Calu3 (cell line): ENCODE results near the gene RGS1. TPM values are rescaled to one million over a fixed set of nuclear protein-coding genes. Genes with fewer than 3 reads are reported as not detected.

Experiments used
- BruUV-seq: library from RNA; stranded (reverse); fragments of 400-500 nt; replicated peaks from 2 replicates; lab custom pipeline; 2021; lab: Mats Ljungman, UMichigan
- CTCF ChIA-PET: fragments of 300-600 bp; sonication (Branson Sonifier 250); formaldehyde crosslinking; loops from one replicate; lab custom pipeline; 2022; ENCODE audit warnings: antibody characterized with exemption; lab: Charles Lee
- DNase-seq: peaks from one replicate; pipeline ENCODE4 v3.0.0; 2022
- H3K27ac Mint-ChIP-seq: one replicate; pipeline ENCODE4 v1.8.0; 2022; ENCODE audit warnings: mixed read lengths; ENCODE audit not compliant: unreplicated experiment
- H3K27me3 Mint-ChIP-seq: one replicate; pipeline ENCODE4 v1.8.0; 2022; ENCODE audit warnings: mixed read lengths; ENCODE audit not compliant: unreplicated experiment
- H3K36me3 Mint-ChIP-seq: one replicate; pipeline ENCODE4 v1.8.0; 2022; ENCODE audit warnings: mild to moderate bottlenecking, moderate library complexity, mixed read lengths; ENCODE audit not compliant: insufficient read depth, unreplicated experiment
- H3K4me1 Mint-ChIP-seq: one replicate; pipeline ENCODE4 v1.8.0; 2022; ENCODE audit warnings: mild to moderate bottlenecking, low read depth, mixed read lengths; ENCODE audit not compliant: unreplicated experiment
- H3K4me3 Mint-ChIP-seq: one replicate; pipeline ENCODE4 v1.8.0; 2022; ENCODE audit warnings: mild to moderate bottlenecking, low read depth, moderate library complexity, mixed read lengths; ENCODE audit not compliant: unreplicated experiment
- H3K9me3 Mint-ChIP-seq: one replicate; pipeline ENCODE4 v1.8.0; 2022; ENCODE audit warnings: low read depth, mixed read lengths; ENCODE audit not compliant: unreplicated experiment
- intact Hi-C: fragments of 100-400 bp; cut with micrococcal nuclease; formaldehyde crosslinking; loops from one replicate; pipeline ENCODE4 v1.10.0; 2022; ENCODE audit not compliant: unreplicated experiment
- total RNA-seq: library from RNA; stranded (reverse); gene quantifications from 2 replicates; pipeline ENCODE4 v1.2.3, GENCODE V29; 2022
- TF ChIP-seq, protein P1 (sequence below): fragments of 200-600 bp; IDR thresholded peaks from one replicate; pipeline ENCODE4 v1.8.0; 2022; ENCODE audit warnings: antibody characterized with exemption; ENCODE audit not compliant: unreplicated experiment

RGS1 gene
- total RNA-seq, 1 experiment from 2014 or later: not detected

DNA sequence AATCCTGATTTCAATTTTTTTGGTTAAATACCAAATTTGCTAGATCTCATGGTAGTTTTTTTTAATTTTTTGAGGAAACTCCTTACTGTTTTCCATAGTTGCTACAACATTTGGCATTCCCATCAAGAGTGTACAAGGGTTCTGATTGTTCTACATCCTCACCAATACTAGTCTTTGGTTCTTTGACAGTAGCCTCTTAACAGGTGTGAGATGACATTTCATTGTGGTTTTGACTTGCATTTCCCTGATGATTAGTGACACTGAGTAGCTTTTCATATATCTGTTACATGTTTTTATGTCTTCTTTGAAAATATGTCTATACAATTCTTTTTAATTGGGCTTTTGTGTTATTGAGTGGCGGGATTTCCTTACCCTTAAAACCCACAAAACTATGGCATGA lies 39.5 kb downstream of the RGS1 start:
- intact Hi-C loops: no loop called here
- no peak overlapping the region for H3K27ac Mint-ChIP-seq
- H3K9me3 Mint-ChIP-seq: no peaks in the 10 kb centered on the region
- H3K27me3 Mint-ChIP-seq: no peaks in the 10 kb centered on the region
- BruUV-seq: no TSS peak
- no peak overlapping the region for H3K4me3 Mint-ChIP-seq
- H3K36me3 Mint-ChIP-seq: no peaks in the 10 kb centered on the region
- TF ChIP-seq, protein P1, sequence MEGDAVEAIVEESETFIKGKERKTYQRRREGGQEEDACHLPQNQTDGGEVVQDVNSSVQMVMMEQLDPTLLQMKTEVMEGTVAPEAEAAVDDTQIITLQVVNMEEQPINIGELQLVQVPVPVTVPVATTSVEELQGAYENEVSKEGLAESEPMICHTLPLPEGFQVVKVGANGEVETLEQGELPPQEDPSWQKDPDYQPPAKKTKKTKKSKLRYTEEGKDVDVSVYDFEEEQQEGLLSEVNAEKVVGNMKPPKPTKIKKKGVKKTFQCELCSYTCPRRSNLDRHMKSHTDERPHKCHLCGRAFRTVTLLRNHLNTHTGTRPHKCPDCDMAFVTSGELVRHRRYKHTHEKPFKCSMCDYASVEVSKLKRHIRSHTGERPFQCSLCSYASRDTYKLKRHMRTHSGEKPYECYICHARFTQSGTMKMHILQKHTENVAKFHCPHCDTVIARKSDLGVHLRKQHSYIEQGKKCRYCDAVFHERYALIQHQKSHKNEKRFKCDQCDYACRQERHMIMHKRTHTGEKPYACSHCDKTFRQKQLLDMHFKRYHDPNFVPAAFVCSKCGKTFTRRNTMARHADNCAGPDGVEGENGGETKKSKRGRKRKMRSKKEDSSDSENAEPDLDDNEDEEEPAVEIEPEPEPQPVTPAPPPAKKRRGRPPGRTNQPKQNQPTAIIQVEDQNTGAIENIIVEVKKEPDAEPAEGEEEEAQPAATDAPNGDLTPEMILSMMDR: no peak
- peaks cover 15% of the 10 kb centered on the region for H3K4me1 Mint-ChIP-seq
- no peak for DNase-seq
- CTCF ChIA-PET: no interaction called here

DNA sequence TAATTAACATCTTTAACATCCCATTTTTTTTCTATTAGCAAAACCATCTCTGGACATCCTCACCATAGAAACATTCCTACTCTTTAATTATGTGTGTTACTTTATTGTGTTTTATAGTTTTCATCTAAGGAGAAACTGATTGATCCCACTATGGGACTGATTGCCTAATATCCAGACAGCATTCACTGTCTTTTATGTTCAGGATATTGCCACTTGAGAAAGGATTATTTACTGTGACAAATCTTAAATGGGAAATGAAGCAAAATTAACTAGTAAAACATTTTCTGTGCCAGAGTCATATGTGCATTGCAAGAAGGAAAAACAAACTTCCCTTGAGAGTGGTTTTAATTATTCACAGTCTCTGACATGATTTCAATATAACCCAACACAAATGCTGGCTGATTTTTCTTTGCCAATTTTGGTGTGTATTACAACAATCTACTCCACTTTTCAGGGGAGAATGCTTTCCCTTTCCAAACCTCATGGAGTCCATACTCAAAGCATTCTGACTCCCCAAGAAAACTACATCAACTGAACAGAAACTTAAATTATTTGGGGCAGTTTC lies 44.6 kb downstream of the RGS1 start:
- Mint-ChIP-seq H3K4me3 (no peak overlapping the region), H3K27me3 (no peaks in the 10 kb centered on the region), H3K36me3 (no peaks in the 10 kb centered on the region), H3K27ac (no peak overlapping the region), H3K4me1 (no peaks in the 10 kb centered on the region), H3K9me3 (peaks cover 2% of the 10 kb centered on the region)
- no peak for DNase-seq
- no TSS peak for BruUV-seq
- CTCF ChIA-PET: no interaction called here
- intact Hi-C loops: no loop called here
- TF ChIP-seq, protein P1: no peak

DNA sequence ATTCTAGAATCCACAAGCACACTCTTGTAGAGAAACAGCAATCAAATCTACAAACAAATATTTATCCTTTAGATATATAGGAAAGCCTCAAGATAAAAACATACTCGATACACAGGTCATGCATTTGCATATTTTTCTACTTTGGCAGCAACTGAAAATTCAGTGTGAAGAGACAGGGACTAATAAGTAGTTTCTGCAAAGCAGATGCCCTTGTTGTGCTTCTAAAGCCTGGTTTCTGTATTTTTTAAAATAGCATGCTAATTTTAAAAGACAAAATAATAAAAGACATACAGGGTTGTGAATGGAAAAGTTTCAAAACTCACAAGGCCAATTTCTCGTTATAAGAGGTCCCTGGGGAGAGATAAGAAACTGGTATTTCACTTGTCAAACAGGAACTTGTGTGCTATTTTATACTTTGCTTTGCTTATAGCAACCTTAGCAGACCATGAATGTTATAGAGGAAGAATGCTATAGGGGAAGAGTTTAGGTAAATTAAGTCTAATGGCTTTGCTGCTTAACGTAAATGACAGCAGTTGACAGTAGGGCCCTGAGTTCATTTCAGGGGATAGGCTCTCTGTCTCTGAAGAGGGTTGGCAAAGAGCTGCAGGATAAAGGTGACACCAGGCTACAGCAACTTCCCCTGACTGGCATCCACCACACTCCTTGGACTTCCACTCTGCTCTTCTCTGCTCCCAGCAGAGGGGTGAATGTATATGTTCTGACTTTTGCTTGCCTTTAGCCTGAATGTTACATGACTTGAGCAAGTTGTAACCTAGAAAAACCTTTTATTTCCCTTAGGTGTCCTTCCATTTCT lies 51.0 kb downstream of the RGS1 start:
- Mint-ChIP-seq H3K27me3 (no peaks in the 10 kb centered on the region), H3K9me3 (peaks cover 2% of the 10 kb centered on the region), H3K4me1 (peaks cover 31% of the 10 kb centered on the region), H3K27ac (no peak overlapping the region), H3K4me3 (no peak overlapping the region), H3K36me3 (no peaks in the 10 kb centered on the region)
- intact Hi-C loops: no loop called here
- BruUV-seq: no TSS peak
- CTCF ChIA-PET: no interaction called here
- peak; percentile 5 for DNase-seq
- TF ChIP-seq, protein P1: no peak

- no peak overlapping the region for H3K27ac Mint-ChIP-seq
- intact Hi-C loops: no loop called here
- no peaks in the 10 kb centered on the region for H3K36me3 Mint-ChIP-seq
- no peak overlapping the region for H3K4me3 Mint-ChIP-seq
- no peaks in the 10 kb centered on the region for H3K27me3 Mint-ChIP-seq
- TF ChIP-seq, protein P1: no peak
- DNase-seq: no peak
- BruUV-seq: no TSS peak
- peaks cover 40% of the 10 kb centered on the region for H3K4me1 Mint-ChIP-seq
- H3K9me3 Mint-ChIP-seq: no peaks in the 10 kb centered on the region
- CTCF ChIA-PET: no interaction called here
Measured at GRCh38 chr1:192627901-192628300, 52.3 kb downstream of the RGS1 start.
